Hepatocyte (in vitro differentiated cells): Measurements from ENCODE around the gene SLC6A12. TPM values are rescaled to one million over a fixed set of nuclear protein-coding genes. Genes with fewer than 3 reads are reported as not detected.

Source experiments
- DNase-seq: peaks from one replicate; pipeline ENCODE4 v3.0.0-alpha.2; 2016; ENCODE audit warnings: low spot score
- H2AFZ ChIP-seq: fragments of 200-600 bp; sonication (generic); 2 replicates; pipeline ENCODE4 v1.6.0; 2016; ENCODE audit warnings: antibody characterized with exemption, mild to moderate bottlenecking
- H3K27ac ChIP-seq: fragments of 200-600 bp; sonication (generic); 2 replicates; pipeline ENCODE4 v1.5.1; 2016; ENCODE audit warnings: mild to moderate bottlenecking
- H3K27me3 ChIP-seq: fragments of 200-600 bp; sonication (generic); 2 replicates; pipeline ENCODE4 v1.6.1; 2016
- H3K36me3 ChIP-seq: fragments of 200-600 bp; sonication (generic); replicated peaks from 2 replicates; pipeline ENCODE4 v1.5.1; 2016; ENCODE audit warnings: low read depth; ENCODE audit not compliant: insufficient read depth
- H3K4me1 ChIP-seq: fragments of 200-600 bp; sonication (generic); 2 replicates; pipeline ENCODE4 v1.5.1; 2016; ENCODE audit warnings: mild to moderate bottlenecking, moderate library complexity; ENCODE audit not compliant: insufficient read depth
- H3K4me2 ChIP-seq: fragments of 200-600 bp; sonication (generic); 2 replicates; pipeline ENCODE4 v1.6.0; 2016
- H3K4me3 ChIP-seq: fragments of 200-600 bp; sonication (generic); 2 replicates; pipeline ENCODE4 v1.5.1; 2016; ENCODE audit warnings: mild to moderate bottlenecking
- H3K79me2 ChIP-seq: fragments of 200-600 bp; sonication (generic); 2 replicates; pipeline ENCODE4 v1.6.0; 2017; ENCODE audit warnings: mild to moderate bottlenecking
- H3K9me2 ChIP-seq: fragments of 200-600 bp; sonication (generic); replicated peaks from 2 replicates; pipeline ENCODE4 v1.6.0; 2017; ENCODE audit warnings: mild to moderate bottlenecking; ENCODE audit not compliant: insufficient read depth
- H3K9me3 ChIP-seq: fragments of 200-600 bp; sonication (generic); 2 replicates; pipeline ENCODE4 v1.5.1; 2016; ENCODE audit warnings: low read depth, mild to moderate bottlenecking
- H4K20me1 ChIP-seq: fragments of 200-600 bp; sonication (generic); 2 replicates; pipeline ENCODE4 v1.6.0; 2016; ENCODE audit warnings: mild to moderate bottlenecking; ENCODE audit not compliant: insufficient read depth, poor library complexity, severe bottlenecking
- EZH2 ChIP-seq: fragments of 200-600 bp; sonication (generic); IDR thresholded peaks from 2 replicates; pipeline ENCODE4 v1.6.1; 2016; ENCODE audit warnings: antibody characterized with exemption, mild to moderate bottlenecking, borderline replicate concordance
- EZH2phosphoT487 ChIP-seq: fragments of 200-600 bp; sonication (generic); IDR thresholded peaks from one replicate; pipeline ENCODE4 v1.6.1; 2018; ENCODE audit warnings: antibody characterized with exemption, mild to moderate bottlenecking, low read depth, moderate library complexity; ENCODE audit not compliant: unreplicated experiment, severe bottlenecking
- WGBS: methylation state at CpG from one replicate; pipeline ENCODE4 v1.1.6; 2016; ENCODE audit warnings: low lambda C conversion rate; ENCODE audit errors: missing lambda C conversion rate; 5-methylcytosine and 5-hydroxymethylcytosine counted together
- polyA plus RNA-seq: library from polyadenylated mRNA; unstranded; fragments of >200 nt; fragmentation: Nextera tagmentation; extraction: Ambion mirVana; gene quantifications from 2 replicates; pipeline ENCODE4 v1.2.1, GENCODE V29; 2016
- total RNA-seq: library from RNA; depleted of rRNA; stranded (reverse); fragments of >200 nt; gene quantifications from 2 replicates; pipeline ENCODE4 v1.2.3, GENCODE V29; 2014
- TF ChIP-seq, protein P1 (sequence below): fragments of 200-600 bp; sonication (generic); IDR thresholded peaks from 2 replicates; pipeline ENCODE4 v1.5.1; 2016; ENCODE audit warnings: antibody characterized with exemption, mild to moderate bottlenecking; ENCODE audit not compliant: poor library complexity

Gene SLC6A12
- total and polyA plus RNA-seq, 2 experiments from 2014 or later, result 6.1 to 7.9 TPM

DNA sequence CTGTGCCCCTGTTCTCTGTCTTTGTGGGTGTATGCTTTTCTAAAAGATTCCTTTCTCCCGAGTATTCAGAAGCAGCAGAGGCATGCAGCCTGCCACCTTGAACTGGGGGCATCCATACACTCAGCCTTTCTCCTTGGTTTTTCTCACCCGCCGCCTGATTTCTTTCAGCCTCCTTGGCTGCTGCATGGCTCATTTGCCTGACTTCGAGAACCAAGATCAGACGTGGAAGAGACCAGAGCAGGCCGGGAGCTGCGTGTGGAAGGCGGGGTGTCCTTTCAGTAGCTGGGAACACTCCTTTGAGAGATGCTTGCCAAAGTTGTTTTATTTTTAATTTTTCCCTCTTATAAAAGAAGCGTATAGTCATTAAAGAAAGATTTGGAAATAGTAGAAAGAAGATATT lies 53.1 kb downstream of the SLC6A12 start:
- H4K20me1 ChIP-seq, result no peaks in the 10 kb centered on the region
- no peaks in the 10 kb centered on the region for H3K27me3 ChIP-seq
- H3K9me2 ChIP-seq, result no peaks in the 10 kb centered on the region
- 81% methylated on average over 9 of the region's 9 CpGs for WGBS
- no peaks in the 10 kb centered on the region for H3K79me2 ChIP-seq
- no peak for DNase-seq
- H3K4me3 ChIP-seq, result no peak overlapping the region
- H3K4me2 ChIP-seq, result no peak overlapping the region
- no peaks in the 10 kb centered on the region for H3K36me3 ChIP-seq
- H3K4me1 ChIP-seq, result peaks cover 10% of the 10 kb centered on the region
- TF ChIP-seq EZH2phosphoT487 (no peak), EZH2 (no peak)
- TF ChIP-seq, protein P1, sequence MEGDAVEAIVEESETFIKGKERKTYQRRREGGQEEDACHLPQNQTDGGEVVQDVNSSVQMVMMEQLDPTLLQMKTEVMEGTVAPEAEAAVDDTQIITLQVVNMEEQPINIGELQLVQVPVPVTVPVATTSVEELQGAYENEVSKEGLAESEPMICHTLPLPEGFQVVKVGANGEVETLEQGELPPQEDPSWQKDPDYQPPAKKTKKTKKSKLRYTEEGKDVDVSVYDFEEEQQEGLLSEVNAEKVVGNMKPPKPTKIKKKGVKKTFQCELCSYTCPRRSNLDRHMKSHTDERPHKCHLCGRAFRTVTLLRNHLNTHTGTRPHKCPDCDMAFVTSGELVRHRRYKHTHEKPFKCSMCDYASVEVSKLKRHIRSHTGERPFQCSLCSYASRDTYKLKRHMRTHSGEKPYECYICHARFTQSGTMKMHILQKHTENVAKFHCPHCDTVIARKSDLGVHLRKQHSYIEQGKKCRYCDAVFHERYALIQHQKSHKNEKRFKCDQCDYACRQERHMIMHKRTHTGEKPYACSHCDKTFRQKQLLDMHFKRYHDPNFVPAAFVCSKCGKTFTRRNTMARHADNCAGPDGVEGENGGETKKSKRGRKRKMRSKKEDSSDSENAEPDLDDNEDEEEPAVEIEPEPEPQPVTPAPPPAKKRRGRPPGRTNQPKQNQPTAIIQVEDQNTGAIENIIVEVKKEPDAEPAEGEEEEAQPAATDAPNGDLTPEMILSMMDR, result no peak
- H3K27ac ChIP-seq, result no peak overlapping the region
- no peak overlapping the region for H2AFZ ChIP-seq
- no peaks in the 10 kb centered on the region for H3K9me3 ChIP-seq

DNA sequence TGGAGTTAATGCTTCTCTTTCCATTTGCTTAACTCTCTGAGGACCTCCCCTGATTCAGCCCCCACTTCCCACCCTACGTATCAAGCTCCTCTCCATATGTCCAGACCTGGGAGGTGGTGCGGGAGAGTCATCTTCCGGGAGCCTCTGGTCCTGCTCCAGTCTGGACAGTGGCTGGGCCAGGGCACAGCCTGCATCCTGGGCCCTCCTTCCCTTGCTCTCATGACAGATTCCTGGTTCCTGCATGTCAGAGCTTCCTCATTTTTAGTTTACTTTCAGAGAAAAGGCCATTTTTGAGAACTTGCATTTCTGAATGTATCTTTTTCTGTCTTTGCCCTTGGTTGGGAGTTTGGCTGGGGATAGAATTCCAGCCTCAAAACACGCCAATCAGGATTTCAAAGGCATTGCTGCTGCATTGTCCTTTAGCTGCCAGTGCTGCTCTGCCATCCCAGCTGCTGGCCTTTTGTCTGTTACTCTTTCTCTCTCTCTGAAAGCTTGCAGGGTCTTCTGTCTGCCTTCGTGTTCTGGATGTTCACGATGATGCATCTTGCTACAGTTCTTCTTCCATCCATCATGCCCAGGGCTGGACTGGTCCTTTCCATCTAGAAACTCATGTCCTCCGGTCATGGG lies 54.7 kb downstream of the SLC6A12 start:
- no peak overlapping the region for H3K4me2 ChIP-seq
- no peaks in the 10 kb centered on the region for H3K9me2 ChIP-seq
- no peak for DNase-seq
- H3K9me3 ChIP-seq, result no peaks in the 10 kb centered on the region
- peaks cover 4% of the 10 kb centered on the region for H3K4me1 ChIP-seq
- 65% methylated on average over 7 of the region's 7 CpGs for WGBS
- no peaks in the 10 kb centered on the region for H4K20me1 ChIP-seq
- H3K36me3 ChIP-seq, result no peaks in the 10 kb centered on the region
- no peaks in the 10 kb centered on the region for H3K79me2 ChIP-seq
- no peak overlapping the region for H2AFZ ChIP-seq
- H3K27me3 ChIP-seq, result no peaks in the 10 kb centered on the region
- no peak overlapping the region for H3K4me3 ChIP-seq
- no peak overlapping the region for H3K27ac ChIP-seq
- TF ChIP-seq EZH2phosphoT487 (no peak), EZH2 (no peak)
- TF ChIP-seq, protein P1, result no peak

DNA sequence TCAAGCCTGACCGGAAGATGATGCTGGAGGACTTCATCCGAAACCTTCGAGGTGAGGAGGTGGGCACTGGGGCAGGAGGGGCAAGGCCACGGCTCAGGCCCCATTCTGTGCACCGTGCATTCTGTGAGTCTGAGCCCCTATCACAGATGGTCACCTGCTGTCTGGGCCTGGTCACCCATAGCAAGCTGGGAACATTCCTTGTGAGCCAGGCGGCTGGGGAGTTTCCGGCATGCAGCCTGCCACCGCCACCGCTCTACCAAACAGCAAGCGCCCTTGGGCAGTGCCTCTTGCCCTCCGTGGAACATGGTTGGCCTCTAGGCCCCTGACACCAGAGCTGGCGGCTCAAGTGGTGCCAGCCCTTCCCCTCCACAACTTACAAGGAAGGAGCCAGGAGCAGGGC lies 56.3 kb downstream of the SLC6A12 start:
- H3K36me3 ChIP-seq, result no peaks in the 10 kb centered on the region
- no peaks in the 10 kb centered on the region for H3K79me2 ChIP-seq
- no peaks in the 10 kb centered on the region for H3K27me3 ChIP-seq
- DNase-seq, result no peak
- no peak overlapping the region for H3K27ac ChIP-seq
- H3K4me3 ChIP-seq, result no peak overlapping the region
- no peaks in the 10 kb centered on the region for H4K20me1 ChIP-seq
- no peak overlapping the region for H3K4me2 ChIP-seq
- no peak overlapping the region for H2AFZ ChIP-seq
- TF ChIP-seq EZH2, result no peak
- TF ChIP-seq, protein P1, result no peak
- WGBS, result 94% methylated on average over 12 of the region's 12 CpGs
- H3K9me2 ChIP-seq, result no peaks in the 10 kb centered on the region
- H3K9me3 ChIP-seq, result no peaks in the 10 kb centered on the region
- peaks cover 4% of the 10 kb centered on the region for H3K4me1 ChIP-seq
